GM23248 (cell line): ENCODE measurements around the gene STOM. TPM values are rescaled to one million over a fixed set of nuclear protein-coding genes. Genes with fewer than 3 reads are reported as not detected.

Experiments used
- DNase-seq: peaks from one replicate; pipeline ENCODE4 v3.0.0-alpha.2; 2015
- H2AFZ ChIP-seq: fragments of 200-600 bp; sonication (generic); 2 replicates; pipeline ENCODE4 v1.6.1; 2016; ENCODE audit warnings: antibody characterized with exemption
- H3F3A ChIP-seq: fragments of 200-600 bp; sonication (generic); 2 replicates; pipeline ENCODE4 v1.6.1; 2016; ENCODE audit warnings: mild to moderate bottlenecking, antibody characterized with exemption, mixed run types; ENCODE audit not compliant: insufficient read depth
- H3K27ac ChIP-seq: fragments of 200-600 bp; sonication (generic); 2 replicates; pipeline ENCODE4 v1.5.1; 2016; ENCODE audit warnings: mild to moderate bottlenecking
- H3K27me3 ChIP-seq: fragments of 200-600 bp; sonication (generic); replicated peaks from 2 replicates; pipeline ENCODE4 v1.6.1; 2016; ENCODE audit warnings: mild to moderate bottlenecking; ENCODE audit not compliant: insufficient read depth
- H3K36me3 ChIP-seq: fragments of 200-600 bp; sonication (generic); 2 replicates; pipeline ENCODE4 v1.6.1; 2016; ENCODE audit warnings: low read depth, mild to moderate bottlenecking
- H3K4me1 ChIP-seq: fragments of 200-600 bp; sonication (generic); 2 replicates; pipeline ENCODE4 v1.6.1; 2016; ENCODE audit warnings: mild to moderate bottlenecking; ENCODE audit not compliant: insufficient read depth
- H3K4me2 ChIP-seq: fragments of 200-600 bp; sonication (generic); one replicate; pipeline ENCODE4 v1.6.1; 2016; ENCODE audit warnings: mild to moderate bottlenecking; ENCODE audit not compliant: unreplicated experiment
- H3K4me3 ChIP-seq: fragments of 200-600 bp; sonication (generic); 2 replicates; pipeline ENCODE4 v1.5.1; 2016; ENCODE audit warnings: mild to moderate bottlenecking
- H3K79me2 ChIP-seq: fragments of 200-600 bp; sonication (generic); 2 replicates; pipeline ENCODE4 v1.6.1; 2016; ENCODE audit warnings: mild to moderate bottlenecking; ENCODE audit not compliant: insufficient read depth
- H3K9ac ChIP-seq: fragments of 200-600 bp; sonication (generic); 2 replicates; pipeline ENCODE4 v1.6.1; 2016; ENCODE audit warnings: mild to moderate bottlenecking
- H3K9me2 ChIP-seq: fragments of 200-600 bp; sonication (generic); 2 replicates; pipeline ENCODE4 v1.6.1; 2016; ENCODE audit warnings: mixed run types, mild to moderate bottlenecking, moderate library complexity; ENCODE audit not compliant: insufficient read depth
- H3K9me3 ChIP-seq: fragments of 200-600 bp; sonication (generic); one replicate; pipeline ENCODE4 v1.6.1; 2017; ENCODE audit warnings: low read depth
- H4K20me1 ChIP-seq: fragments of 200-600 bp; sonication (generic); 2 replicates; pipeline ENCODE4 v1.6.0; 2016; ENCODE audit not compliant: insufficient read depth
- EZH2 ChIP-seq: fragments of 200-600 bp; sonication (generic); IDR thresholded peaks from 2 replicates; pipeline ENCODE4 v1.6.1; 2018; ENCODE audit warnings: antibody characterized with exemption, mild to moderate bottlenecking; ENCODE audit not compliant: insufficient read depth, poor library complexity, severe bottlenecking
- EZH2phosphoT487 ChIP-seq: fragments of 200-600 bp; sonication (generic); IDR thresholded peaks from 2 replicates; pipeline ENCODE4 v1.6.1; 2018; ENCODE audit warnings: antibody characterized with exemption, moderate library complexity, mild to moderate bottlenecking, low read depth; ENCODE audit not compliant: insufficient read depth
- WGBS, 2 experiments: methylation state at CpG; one replicate each; pipeline ENCODE4 v1.1.6; 2015 to 2017; ENCODE audit warnings: low lambda C conversion rate in 2 of 2, low coverage in 1 of 2; ENCODE audit errors: missing lambda C conversion rate in 2 of 2; 5-methylcytosine and 5-hydroxymethylcytosine counted together
- in situ Hi-C: fragments of 300-500 bp; cut with MboI; formaldehyde crosslinking; loops from 2 replicates; pipeline ENCODE4 v1.15.0; 2020
- polyA plus RNA-seq: library from polyadenylated mRNA; unstranded; fragments of >200 nt; fragmentation: Nextera tagmentation; extraction: Ambion mirVana; gene quantifications from 2 replicates; pipeline ENCODE4 v1.2.1, GENCODE V29; 2016
- total RNA-seq: library from RNA; depleted of rRNA; stranded (reverse); fragments of >200 nt; shearing (Covaris generic); gene quantifications from 2 replicates; pipeline ENCODE4 v1.2.3, GENCODE V29; 2014

Gene STOM
- total and polyA plus RNA-seq, 2 experiments from 2014 or later, result 58.0 to 68.5 TPM

- Histone ChIP-seq H3K9ac (no peak overlapping the region), H3F3A (no peaks in the 10 kb centered on the region), H3K4me3 (no peak overlapping the region), H3K27ac (no peak overlapping the region), H3K27me3 (no peaks in the 10 kb centered on the region), H4K20me1 (no peaks in the 10 kb centered on the region), H2AFZ (no peak overlapping the region), H3K36me3 (peaks cover 52% of the 10 kb centered on the region; the same call in 1 of the 2 replicates), H3K9me2 (no peaks in the 10 kb centered on the region), H3K4me1 (peaks cover 7% of the 10 kb centered on the region; the same call in 1 of the 2 replicates), H3K79me2 (0 out of 2 replicates have a peak, but pooled peaks cover under 1% of the 10 kb centered on the region), H3K9me3 (no peaks in the 10 kb centered on the region), H3K4me2 (no peak overlapping the region)
- no peak for DNase-seq
- TF ChIP-seq EZH2, result no peak
- TF ChIP-seq EZH2phosphoT487, result no peak
- WGBS, 2 experiments, result 55 to 60% methylated on average over 2 of the region's 2 CpGs
- in situ Hi-C loops, result loop anchor here (25.0 kb wide), 1 partner anchor 96 kb away; the partner anchor contains the start of gene RAB14
Measured at GRCh38 chr9:121307976-121308375, 62.1 kb downstream of the STOM start.

- WGBS, 2 experiments, result 28 to 30% methylated on average over 13 of the region's 13 CpGs
- Histone ChIP-seq H4K20me1 (no peaks in the 10 kb centered on the region), H3K27ac (no peak overlapping the region), H3K27me3 (no peaks in the 10 kb centered on the region), H3K4me2 (no peak overlapping the region), H3K4me3 (no peak overlapping the region), H3K9me2 (no peaks in the 10 kb centered on the region), H3F3A (no peaks in the 10 kb centered on the region), H3K36me3 (peaks cover 38% of the 10 kb centered on the region; the same call in 1 of the 2 replicates), H3K79me2 (peaks cover 16% of the 10 kb centered on the region; the same call in 1 of the 2 replicates), H3K4me1 (peaks cover 9% of the 10 kb centered on the region; the same call in 1 of the 2 replicates), H3K9ac (peak overlapping the region; percentile 12; the same call in 1 of the 2 replicates), H2AFZ (no peak overlapping the region), H3K9me3 (no peaks in the 10 kb centered on the region)
- no peak for TF ChIP-seq EZH2phosphoT487
- TF ChIP-seq EZH2, result no peak
- in situ Hi-C loops, result loop anchor here (25.0 kb wide), 1 partner anchor 93 kb away; the partner anchor contains the start of gene RAB14
- peak; percentile 56 for DNase-seq
Measured at GRCh38 chr9:121305269-121305994, 64.6 kb downstream of the STOM start.

GRCh38 chr9:121304707-121305106 lies 65.3 kb downstream of the STOM start:
- TF ChIP-seq EZH2phosphoT487 (no peak), EZH2 (no peak)
- Histone ChIP-seq H3K79me2 (peaks cover 21% of the 10 kb centered on the region; the same call in 1 of the 2 replicates), H3K27me3 (no peaks in the 10 kb centered on the region), H3K4me1 (peaks cover 14% of the 10 kb centered on the region; the same call in 1 of the 2 replicates), H3K4me3 (no peak overlapping the region), H4K20me1 (no peaks in the 10 kb centered on the region), H3K9me3 (no peaks in the 10 kb centered on the region), H3K4me2 (no peak overlapping the region), H3K36me3 (peaks cover 38% of the 10 kb centered on the region; the same call in 1 of the 2 replicates), H3K9ac (no peak overlapping the region), H2AFZ (no peak overlapping the region), H3F3A (no peaks in the 10 kb centered on the region), H3K9me2 (no peaks in the 10 kb centered on the region), H3K27ac (no peak overlapping the region)
- in situ Hi-C loops, result loop anchor here (25.0 kb wide), 1 partner anchor 92 kb away; the partner anchor contains the start of gene RAB14
- no peak for DNase-seq
- WGBS, 2 experiments, result 87 to 93% methylated on average over 1 of the region's 1 CpG

GRCh38 chr9:121303456-121304451 lies 66.3 kb downstream of the STOM start:
- Histone ChIP-seq H3K4me2 (no peak overlapping the region), H3K27me3 (no peaks in the 10 kb centered on the region), H3K27ac (no peak overlapping the region), H3K9me3 (no peaks in the 10 kb centered on the region), H3K79me2 (peaks cover 21% of the 10 kb centered on the region; the same call in 1 of the 2 replicates), H2AFZ (no peak overlapping the region), H3K36me3 (peaks cover 38% of the 10 kb centered on the region; the same call in 1 of the 2 replicates), H4K20me1 (no peaks in the 10 kb centered on the region), H3K4me3 (no peak overlapping the region), H3K9me2 (no peaks in the 10 kb centered on the region), H3K9ac (no peak overlapping the region), H3F3A (peaks cover 4% of the 10 kb centered on the region; the same call in 1 of the 2 replicates), H3K4me1 (peaks cover 14% of the 10 kb centered on the region; the same call in 1 of the 2 replicates)
- TF ChIP-seq EZH2 (no peak), EZH2phosphoT487 (no peak)
- peak; percentile 21 for DNase-seq
- WGBS, 2 experiments, result 68 to 73% methylated on average over 3 of the region's 3 CpGs
- in situ Hi-C loops, result loop anchor here (25.0 kb wide), 1 partner anchor 91 kb away; the partner anchor contains the start of gene RAB14
